Stimulated activated CD8-positive, alpha-beta memory T cell treated with anti-CD3 and anti-CD28 coated beads, Interleukin-15, amount 100 ng/mL, for 1 hour (primary cell): Measurements from ENCODE around the gene PPIH.
A peak's percentile ranks its signal among the peaks of the same experiment; 100 is the strongest.
"Not testable (repeated sequence)": the region's sequence is repeated elsewhere in the genome, so short reads cannot be mapped to it uniquely, and the experiment has no call there.

Experiments used
- DNase-seq: peaks from one replicate; pipeline ENCODE4 v3.0.0-alpha.2; 2020; ENCODE audit warnings: low read depth

Gene PPIH

GRCh38 chr1:42682484-42682738 is 24.2 kb downstream of the PPIH start:
- not testable (repeated sequence) for DNase-seq

DNA sequence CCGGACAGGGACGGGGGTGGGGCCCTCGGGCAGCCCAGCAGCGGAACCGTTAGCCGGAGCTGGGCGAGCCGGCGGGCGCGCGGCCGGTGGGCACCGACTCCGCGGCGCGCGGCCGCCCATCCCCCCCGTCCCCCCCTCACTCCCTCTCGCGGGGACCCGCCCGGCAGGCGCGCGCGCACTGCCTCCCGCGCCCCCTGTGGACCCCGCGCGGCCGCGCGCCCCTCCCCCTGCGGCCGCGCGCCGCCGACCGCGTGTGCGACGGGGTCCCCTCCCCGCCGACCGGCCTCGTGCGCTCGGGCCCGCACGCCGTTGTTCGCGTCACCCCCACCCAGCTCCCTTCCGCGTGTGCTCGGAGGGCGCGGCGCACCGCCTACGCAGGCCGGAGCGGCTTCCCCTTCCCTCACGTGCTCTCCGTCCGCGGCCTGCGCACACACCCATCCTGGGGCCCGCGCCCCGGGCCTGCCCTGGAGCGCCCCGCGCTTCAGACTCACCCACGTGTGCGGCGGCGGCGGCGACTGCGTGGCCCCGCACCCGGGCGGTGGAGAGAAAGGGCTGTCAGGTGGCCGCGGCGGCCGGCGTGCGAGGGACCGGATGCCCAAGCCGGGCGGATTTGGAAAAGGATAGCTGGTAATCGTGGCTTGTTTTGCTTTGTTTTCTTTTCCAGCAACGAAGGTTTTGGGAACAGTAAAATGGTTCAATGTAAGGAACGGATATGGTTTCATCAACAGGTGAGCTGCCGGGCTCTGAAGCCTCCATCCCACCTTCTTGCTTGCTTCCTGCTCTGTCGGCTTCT is 24.7 kb downstream of the PPIH start:
- DNase-seq, result peak; percentile 16

DNA sequence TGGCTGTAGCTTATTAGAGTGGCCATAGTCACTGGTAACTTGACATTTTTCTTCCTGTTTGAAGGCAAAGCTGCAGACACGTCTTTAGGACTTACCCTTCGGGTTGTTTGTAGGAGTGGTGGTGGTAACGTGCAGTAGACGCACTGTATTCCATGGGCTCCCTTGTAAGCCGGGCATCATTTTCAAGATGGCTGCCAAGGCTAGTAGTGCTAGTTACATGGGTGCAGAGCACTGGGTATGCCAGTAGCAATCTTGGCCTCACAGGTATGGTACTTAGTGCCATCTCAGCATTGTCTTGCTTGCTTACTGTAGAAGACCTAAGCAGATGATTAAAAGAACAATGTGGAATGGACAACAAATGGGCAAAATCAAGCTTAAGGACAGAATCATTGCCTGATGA is 25.9 kb downstream of the PPIH start:
- no peak for DNase-seq

GRCh38 chr1:42686418-42686817 is 28.2 kb downstream of the PPIH start:
- DNase-seq, result no peak

DNA sequence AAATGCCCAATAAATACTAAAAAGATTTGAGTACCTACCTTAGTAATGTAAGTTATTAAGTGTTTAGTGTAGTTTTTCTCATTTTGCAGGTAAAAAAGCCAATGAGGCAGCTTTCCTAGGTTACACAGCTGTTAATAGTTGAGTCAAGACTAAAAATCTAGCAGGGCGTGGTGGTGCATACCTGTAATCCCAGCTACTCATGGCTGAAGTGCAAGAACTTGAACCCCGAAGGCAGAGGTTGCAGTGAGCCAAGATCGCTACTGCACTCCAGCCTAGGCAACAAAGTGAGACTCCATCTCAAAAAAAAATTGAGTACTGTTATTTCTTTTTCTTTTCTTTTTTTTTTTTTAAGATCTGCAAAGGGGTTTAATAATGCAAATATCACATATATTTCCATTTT is 31.7 kb downstream of the PPIH start:
- no peak for DNase-seq

GRCh38 chr1:42690477-42691156 is 32.4 kb downstream of the PPIH start:
- no peak for DNase-seq

DNA sequence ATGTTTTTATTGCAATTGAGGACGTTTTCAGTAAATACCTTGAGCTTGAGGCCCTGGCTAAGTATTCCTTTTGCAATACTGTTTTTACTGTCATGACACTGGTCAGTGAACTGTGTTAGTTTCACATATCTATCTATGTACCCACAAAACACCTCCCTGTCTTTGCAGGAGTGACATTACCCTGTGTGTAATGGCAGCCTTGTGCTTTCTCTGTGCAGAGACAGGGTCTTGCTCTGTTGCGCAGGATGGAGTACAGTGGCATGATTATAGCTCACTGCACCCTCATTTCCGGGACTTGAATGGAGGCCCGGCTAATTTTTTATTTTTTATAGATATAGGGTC is 32.9 kb downstream of the PPIH start:
- DNase-seq, result no peak

- no peak for DNase-seq
These were observed 34.2 kb downstream of the PPIH start for GRCh38 chr1:42692461-42692860.

GRCh38 chr1:42692911-42693310 is 34.7 kb downstream of the PPIH start:
- no peak for DNase-seq

GRCh38 chr1:42698081-42698813 is 40.0 kb downstream of the PPIH start:
- DNase-seq, result no peak

GRCh38 chr1:42700006-42700405 is 41.8 kb downstream of the PPIH start:
- DNase-seq, result no peak

DNA sequence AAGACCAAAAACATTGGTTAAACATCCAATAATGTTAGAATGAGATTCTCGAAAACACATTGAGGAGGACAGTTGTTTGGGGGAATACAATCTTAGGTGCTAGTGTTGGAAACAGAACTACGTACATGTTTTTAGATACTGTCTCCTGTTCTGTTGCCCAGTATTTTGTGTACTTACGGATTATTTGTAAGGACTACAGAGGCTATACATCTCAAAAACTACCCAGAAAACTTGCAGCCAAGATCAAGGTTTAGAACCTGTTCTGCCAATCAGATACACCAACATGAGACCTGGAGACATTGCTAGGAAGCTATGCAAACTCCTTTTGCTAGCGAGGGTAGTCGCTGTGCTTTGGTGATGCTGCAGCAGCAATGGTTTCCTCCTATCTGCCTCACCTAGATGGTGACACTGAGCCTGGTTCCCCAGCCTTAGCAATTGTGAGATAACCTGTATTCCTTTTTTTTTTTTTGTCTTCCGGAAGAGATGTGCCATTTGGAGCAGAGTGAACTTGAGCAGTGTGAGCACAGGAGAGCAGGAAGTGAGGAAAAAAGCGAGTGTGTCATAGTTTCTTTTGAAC is 45.8 kb downstream of the PPIH start:
- no peak for DNase-seq

DNA sequence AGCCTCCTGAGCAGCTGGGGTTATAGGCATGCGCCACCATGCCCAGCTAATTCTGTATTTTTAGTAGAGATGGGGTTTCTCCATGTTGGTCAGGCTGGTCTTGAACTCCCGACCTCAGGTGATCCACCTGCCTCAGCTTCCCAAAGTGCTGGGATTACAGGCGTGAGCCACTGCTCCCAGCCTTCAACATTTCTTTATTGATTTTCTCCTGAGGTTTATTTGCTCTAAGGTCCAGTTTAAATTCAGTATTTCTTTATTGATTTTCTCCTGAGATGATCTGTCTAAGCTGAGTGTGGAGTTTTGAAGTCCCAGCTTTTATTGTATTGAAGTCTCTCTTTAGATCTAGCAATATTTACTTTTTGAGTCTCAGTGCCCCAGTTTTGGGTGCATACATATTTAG is 54.6 kb downstream of the PPIH start:
- DNase-seq, result not testable (repeated sequence)

DNA sequence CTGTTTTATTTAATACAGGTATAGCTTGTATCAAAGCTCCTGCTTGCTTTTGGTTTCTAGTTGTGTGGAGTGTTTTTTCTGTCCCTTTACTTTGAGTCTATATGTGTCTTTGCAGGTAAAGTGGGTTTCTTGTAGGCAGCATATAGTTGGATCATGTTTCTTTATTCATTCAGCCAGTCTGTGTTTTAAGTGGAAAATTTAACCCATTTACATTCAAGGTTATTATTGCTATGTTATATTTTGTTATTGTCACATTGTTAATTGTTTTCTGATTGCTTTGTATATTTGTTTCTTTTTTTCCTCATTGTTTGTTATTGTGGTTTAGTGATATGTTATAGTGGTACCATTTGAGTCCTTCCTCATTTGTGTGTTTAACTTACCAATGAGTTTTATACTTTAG is 55.1 kb downstream of the PPIH start:
- no peak for DNase-seq

DNA sequence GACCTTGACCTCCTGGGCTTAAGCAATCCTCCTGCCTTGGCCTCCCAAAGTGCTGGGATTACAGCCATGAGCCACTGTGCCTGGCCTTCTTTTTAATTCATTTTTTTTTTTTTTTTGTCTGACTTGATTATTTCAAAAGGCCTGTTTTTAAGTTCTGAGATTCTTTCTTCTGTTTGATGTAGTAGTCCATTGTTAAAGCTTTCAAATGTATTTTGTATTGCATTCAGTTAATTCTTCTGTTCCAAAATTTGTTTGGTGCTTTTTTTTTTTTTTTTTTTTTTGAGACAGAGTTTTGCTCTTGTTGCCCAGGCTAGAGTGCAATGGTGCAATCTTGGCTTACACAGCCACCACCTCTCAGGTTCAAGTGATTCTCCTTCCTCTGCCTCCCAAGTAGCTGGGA is 56.2 kb downstream of the PPIH start:
- not testable (repeated sequence) for DNase-seq

DNA sequence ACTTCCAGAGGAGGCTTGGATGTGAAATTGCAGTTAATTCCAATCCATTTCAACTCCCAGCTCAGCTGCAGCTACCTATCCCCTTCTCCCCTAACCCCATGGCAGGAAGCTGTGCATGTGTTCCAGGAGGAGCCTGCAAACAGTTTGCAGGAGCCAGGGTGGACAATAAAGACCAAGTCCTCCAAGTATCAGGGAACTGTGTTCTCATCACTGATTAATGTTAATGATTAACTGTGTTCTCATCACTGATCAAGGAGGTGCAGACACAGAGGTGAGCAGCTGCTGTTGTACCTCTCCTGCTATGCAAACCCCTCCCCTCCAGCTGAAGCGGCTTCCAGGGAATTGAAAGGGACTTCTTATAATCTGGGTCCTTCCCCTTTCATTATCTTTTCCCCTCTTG is 62.6 kb downstream of the PPIH start:
- no peak for DNase-seq

GRCh38 chr1:42721926-42722325 is 63.7 kb downstream of the PPIH start:
- no peak for DNase-seq

DNA sequence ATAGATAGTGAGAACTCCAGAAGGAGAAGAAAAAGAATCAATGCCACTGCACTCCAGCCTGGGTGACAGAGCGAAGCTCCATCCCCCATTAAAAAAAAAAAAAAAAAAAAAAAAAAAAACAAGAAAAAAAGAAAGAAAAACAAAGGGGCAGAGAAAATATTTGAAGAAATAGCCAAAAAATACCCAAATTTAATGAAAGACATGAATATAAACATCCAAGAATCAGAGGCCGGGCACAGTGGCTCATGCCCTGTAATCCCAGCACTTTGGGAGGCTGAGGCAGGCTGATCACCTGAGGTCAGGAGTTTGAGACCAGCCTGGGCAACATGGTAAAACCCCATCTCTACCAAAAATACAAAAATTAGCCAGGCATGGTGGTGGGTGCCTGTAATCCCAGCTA is 64.2 kb downstream of the PPIH start:
- not testable (repeated sequence) for DNase-seq

DNA sequence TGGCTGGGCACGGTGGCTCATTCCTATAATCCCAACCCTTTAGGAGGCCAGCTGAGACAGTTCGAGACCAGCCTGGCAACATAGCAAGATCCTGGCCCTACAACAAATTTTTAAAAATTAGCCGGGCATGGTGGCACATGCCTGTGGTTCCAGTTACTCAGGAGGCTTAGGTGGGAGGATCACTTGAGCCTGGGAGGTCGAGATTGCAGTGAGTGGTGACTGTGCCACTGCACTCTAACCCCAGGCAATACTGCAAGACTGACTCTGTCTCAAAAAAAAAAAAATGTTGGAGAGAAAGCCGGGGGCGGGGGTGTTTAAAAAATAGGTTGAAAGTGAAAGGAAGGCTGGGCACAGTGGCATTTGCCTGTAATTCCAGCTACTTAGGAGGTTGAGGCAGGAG is 65.3 kb downstream of the PPIH start:
- DNase-seq, result no peak

GRCh38 chr1:42725820-42726219 is 67.6 kb downstream of the PPIH start:
- DNase-seq, result not testable (repeated sequence)
